GM12864 (cell line): ENCODE measurements around the gene NCLN.

Source experiments
- DNase-seq: peaks from one replicate; pipeline ENCODE4 v3.0.0-alpha.2; 2011; ENCODE audit warnings: low read depth
- H3K4me3 ChIP-seq: 2 replicates; pipeline ENCODE4 v1.5.1; 2011; ENCODE audit warnings: mild to moderate bottlenecking, low read depth, low read length, control low read depth
- CTCF ChIP-seq: IDR thresholded peaks from 2 replicates; pipeline ENCODE4 v1.5.1; 2011; ENCODE audit warnings: low read depth, mild to moderate bottlenecking, moderate library complexity, low read length, control low read depth, inconsistent platforms; ENCODE audit errors: missing control alignments

Gene NCLN

GRCh38 chr19:3222709-3223108, 37.0 kb downstream of the NCLN start:
- DNase-seq: no peak
- no peak for TF ChIP-seq CTCF
- no peak overlapping the region for H3K4me3 ChIP-seq

GRCh38 chr19:3224346-3225168, 38.8 kb downstream of the NCLN start, which contains the start of gene CELF5:
CELF5 (plus strand) TSS chr19:3224661; CDS start chr19:3224740, 79 bp downstream.
- DNase-seq: no peak
- TF ChIP-seq CTCF: peak; percentile 50
- no peak within 1 kb of the TSS; the same call in 1 of the 2 replicates for H3K4me3 ChIP-seq

GRCh38 chr19:3225169-3225485, 39.4 kb downstream of the NCLN start:
- no peak for DNase-seq
- no peak overlapping the region for H3K4me3 ChIP-seq
- TF ChIP-seq CTCF: no peak

GRCh38 chr19:3225677-3226093, 40.0 kb downstream of the NCLN start:
- H3K4me3 ChIP-seq: no peak overlapping the region
- no peak for TF ChIP-seq CTCF
- DNase-seq: no peak

- H3K4me3 ChIP-seq: no peak overlapping the region
- no peak for DNase-seq
- TF ChIP-seq CTCF: no peak
These were observed 41.4 kb downstream of the NCLN start for GRCh38 chr19:3227054-3227626.

GRCh38 chr19:3229346-3229743, 43.6 kb downstream of the NCLN start:
- H3K4me3 ChIP-seq: no peak overlapping the region
- no peak for TF ChIP-seq CTCF
- no peak for DNase-seq

GRCh38 chr19:3229888-3230496, 44.3 kb downstream of the NCLN start:
- TF ChIP-seq CTCF: no peak
- DNase-seq: no peak
- H3K4me3 ChIP-seq: no peak overlapping the region
